Tibial nerve (tissue), 3 donors: ENCODE data around the gene TEX22.

Source experiments
- POLR2A ChIP-seq, 2 donors: fragments of 450-650 bp; IDR thresholded peaks; one replicate each; pipeline ENCODE4 v1.6.1; 2017; ENCODE audit warnings: antibody characterized with exemption in 2 of 2, mild to moderate bottlenecking in 2 of 2, moderate library complexity in 2 of 2
- TF ChIP-seq, protein P1 (sequence below), 5 experiments: fragments of 200-600 bp in 3 of 5; fragments of 450-650 bp in 2 of 5; sonication (generic) in 3 of 5; IDR thresholded peaks; one replicate each; pipeline ENCODE4 v1.5.1; 2016 to 2019; ENCODE audit warnings: antibody characterized with exemption in 5 of 5, mild to moderate bottlenecking in 3 of 5, moderate library complexity in 2 of 5

DNA sequence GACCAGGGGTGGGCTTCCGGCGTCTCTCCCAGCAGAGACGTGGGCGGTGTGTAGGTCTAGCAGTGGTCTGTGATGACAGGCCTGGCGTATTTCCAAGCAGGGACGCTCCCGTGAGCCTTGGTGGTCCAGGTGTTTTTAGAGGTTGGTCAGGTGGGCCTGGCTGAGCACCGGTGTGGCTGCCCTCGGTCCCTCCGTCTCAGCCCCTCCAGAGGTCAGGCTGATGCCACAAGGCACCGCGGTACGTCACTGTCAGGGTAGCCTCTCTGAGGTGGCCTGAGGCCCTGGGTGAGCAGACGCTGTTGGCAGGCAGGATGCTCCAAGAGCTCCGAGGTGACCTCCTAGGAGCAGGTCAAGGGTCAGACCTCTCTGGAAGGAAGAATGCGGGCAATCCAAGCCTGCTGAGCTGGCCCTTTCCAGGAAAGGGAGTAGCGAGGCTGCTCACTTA lies 34.8 kb downstream of the TEX22 start:
- TF ChIP-seq POLR2A (IDR thresholded peaks at IDR 0.05), result no peak
- TF ChIP-seq, protein P1, sequence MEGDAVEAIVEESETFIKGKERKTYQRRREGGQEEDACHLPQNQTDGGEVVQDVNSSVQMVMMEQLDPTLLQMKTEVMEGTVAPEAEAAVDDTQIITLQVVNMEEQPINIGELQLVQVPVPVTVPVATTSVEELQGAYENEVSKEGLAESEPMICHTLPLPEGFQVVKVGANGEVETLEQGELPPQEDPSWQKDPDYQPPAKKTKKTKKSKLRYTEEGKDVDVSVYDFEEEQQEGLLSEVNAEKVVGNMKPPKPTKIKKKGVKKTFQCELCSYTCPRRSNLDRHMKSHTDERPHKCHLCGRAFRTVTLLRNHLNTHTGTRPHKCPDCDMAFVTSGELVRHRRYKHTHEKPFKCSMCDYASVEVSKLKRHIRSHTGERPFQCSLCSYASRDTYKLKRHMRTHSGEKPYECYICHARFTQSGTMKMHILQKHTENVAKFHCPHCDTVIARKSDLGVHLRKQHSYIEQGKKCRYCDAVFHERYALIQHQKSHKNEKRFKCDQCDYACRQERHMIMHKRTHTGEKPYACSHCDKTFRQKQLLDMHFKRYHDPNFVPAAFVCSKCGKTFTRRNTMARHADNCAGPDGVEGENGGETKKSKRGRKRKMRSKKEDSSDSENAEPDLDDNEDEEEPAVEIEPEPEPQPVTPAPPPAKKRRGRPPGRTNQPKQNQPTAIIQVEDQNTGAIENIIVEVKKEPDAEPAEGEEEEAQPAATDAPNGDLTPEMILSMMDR (IDR thresholded peaks at IDR 0.05), result no peak
